GM18502 (cell line): ENCODE measurements around the gene PRKACG.
"Not testable (repeated sequence)": the region's sequence is repeated elsewhere in the genome, so short reads cannot be mapped to it uniquely, and the experiment has no call there.

Source experiments
- ATAC-seq: cut with Tn5 transposase; IDR thresholded peaks from one replicate; pipeline ENCODE4 v1.9.1; 2021; ENCODE audit warnings: mild to moderate bottlenecking; ENCODE audit not compliant: unreplicated experiment, poor library complexity

Gene PRKACG

GRCh38 chr9:69027355-69028097 is 13.6 kb upstream of the PRKACG start:
- peak; percentile 82 for ATAC-seq

DNA sequence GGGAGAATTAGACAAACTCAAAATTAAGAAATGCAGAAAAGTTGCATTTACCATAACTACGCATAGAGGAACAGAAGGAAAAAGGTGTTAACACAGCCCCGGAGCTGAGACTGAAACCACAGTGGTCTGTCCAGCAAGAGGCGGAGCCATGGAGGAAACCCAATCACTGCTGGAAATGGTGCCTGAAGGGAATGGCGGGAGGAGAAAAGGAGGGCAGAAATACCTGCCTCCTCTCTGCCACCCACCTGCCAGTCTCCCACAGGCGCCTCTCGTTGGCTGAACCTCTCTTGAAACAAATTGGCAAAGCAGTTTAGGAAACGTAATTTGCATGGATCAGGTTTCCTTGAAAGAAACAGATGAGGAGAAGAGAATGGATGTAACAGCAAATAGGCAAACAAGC is 9.7 kb upstream of the PRKACG start:
- no peak for ATAC-seq

DNA sequence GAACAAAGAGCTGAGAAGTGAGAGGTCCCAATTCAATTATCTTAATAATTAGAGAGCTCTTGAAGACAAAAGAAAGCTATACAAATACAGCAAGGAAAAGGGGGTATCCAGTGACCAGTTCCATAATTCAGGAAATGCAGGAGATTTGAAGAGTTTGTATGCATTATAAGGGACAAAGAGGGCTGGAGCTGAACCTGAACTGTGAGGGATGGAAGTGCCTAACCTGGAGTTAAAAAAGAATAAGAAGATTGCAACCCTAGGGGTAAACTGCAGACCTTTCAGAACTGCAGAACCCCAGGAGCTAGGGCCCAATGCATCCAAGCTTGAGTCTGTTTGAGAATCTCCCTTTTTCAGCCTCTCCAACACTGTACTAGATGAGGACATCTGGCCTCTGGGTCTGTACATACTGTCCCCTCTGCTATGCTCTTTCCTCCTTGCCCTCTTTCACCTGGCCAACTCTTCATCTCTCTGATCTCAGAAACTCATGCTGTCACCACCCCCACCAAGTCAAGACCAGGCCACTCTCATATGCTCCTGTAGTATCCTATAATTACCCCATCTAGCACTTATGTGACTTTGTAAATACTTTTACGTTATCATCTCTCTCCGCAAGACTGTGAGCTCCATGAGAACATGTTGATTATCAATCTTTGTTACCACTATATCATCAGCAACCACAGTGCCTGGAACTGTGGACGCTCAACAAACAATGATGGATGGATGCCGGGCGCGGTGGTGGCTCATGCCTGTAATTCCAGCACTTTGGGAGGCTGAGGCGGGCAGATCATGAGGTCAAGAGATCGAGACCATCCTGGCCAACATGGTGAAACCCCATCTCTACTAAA is 6.6 kb upstream of the PRKACG start:
- no peak for ATAC-seq

GRCh38 chr9:69019808-69020207 is 5.9 kb upstream of the PRKACG start:
- no peak for ATAC-seq

- ATAC-seq, result no peak
Observed at GRCh38 chr9:69018737-69019136, 4.8 kb upstream of the PRKACG start.

DNA sequence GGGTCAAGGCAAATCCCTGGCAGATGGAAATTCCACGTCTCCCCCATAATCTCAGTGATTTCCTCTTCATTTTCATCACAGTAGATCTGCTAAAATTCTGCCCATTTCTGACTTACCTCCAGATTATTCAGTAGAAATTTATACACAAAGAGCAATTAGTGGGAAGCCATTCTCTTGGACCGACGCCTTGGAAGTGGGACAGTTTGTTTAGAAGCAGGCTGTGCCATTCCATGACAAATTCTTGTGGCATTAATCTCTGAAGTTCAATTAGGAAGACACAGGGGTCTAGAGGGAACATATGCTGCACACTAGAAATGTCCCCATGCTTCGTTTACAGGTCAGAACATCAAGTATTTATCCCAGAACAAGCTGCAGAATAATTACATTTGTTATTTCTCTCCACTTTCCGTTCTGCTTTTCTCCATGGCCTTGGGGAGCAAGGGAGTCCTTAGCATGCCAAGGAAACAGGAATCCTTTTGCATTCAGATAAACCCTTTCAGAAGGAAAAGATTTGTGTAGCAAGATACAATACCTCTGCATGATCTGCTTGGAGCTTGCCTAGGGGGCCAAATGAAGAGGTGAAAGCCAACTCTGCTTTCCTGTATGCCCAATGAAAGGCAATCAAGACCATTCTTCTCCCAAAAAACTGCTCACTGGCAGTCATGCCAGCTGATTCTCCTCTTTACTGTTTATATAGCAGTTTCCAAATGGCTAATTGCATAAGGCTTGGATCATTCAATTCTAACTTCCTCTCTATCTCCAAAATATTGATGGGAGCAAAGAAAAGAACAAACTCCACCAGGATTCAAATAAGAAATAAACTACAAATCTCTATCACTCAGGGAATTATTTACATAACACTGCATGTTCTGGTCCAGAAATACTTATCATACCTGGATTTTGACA is 2.5 kb upstream of the PRKACG start:
- ATAC-seq, result no peak

GRCh38 chr9:69013382-69013727 is 558 bp downstream of the PRKACG start:
- no peak for ATAC-seq

- no peak for ATAC-seq
Observed at GRCh38 chr9:69012696-69013381, 1.1 kb downstream of the PRKACG start.

DNA sequence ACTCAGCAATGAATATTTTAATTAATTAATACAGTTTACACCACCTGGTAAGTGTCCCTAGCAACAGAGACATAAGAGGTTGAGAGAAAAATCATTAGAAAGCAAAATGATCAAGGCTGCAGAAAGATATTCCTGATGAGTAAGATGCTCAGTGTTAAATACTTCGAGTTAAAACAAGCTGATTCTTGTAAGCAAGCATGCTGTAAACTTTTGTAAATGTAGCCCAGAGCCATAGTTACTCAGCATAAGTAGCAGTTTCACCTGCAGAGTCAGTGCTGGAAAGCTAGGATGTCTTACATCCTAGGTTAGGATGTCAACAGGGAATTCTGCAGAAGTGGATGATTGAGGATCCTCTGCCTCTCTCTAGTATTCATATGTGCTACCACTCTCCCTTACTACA is 4.2 kb downstream of the PRKACG start:
- no peak for ATAC-seq

GRCh38 chr9:69004836-69005235 is 9.1 kb downstream of the PRKACG start:
- no peak for ATAC-seq

DNA sequence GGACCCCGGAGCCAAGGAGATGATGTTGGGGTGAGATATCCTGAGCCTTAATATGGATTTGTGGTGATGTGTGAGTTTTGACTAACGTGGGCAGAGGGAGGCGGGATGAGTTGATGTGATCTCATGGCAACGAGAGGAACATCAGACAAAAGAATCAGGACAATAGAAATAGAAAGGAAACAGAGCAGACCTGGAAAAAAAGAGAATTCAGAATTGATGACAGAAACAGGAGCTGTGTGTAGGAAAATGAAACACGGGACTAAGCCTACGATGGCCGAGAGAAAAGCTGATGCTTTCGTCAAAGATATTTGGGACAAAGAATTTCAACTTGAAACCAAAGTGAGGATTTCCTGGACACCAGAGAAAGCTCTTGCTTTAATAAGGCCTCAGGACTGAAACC is 10.9 kb downstream of the PRKACG start:
- no peak for ATAC-seq

DNA sequence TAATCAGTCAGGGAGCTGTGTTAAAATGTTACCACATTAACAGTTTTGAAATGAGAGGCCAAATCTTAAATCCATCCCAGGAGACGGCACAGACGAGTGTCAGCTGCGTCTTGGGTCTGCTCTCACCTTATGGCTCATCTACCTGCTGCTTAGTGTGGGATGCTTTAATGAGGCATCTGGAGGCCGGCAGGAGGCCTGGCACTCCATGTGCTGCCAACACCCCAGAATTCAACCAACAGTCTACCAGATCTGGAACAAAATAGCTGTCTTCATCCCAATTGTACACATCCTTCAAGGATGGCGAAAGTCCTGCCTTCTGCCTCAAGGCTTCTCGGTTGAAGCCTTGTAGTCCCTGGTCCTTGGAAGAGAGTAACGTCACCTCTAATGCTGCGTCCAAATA is 12.0 kb downstream of the PRKACG start:
- ATAC-seq, result no peak

- peak; percentile 87 for ATAC-seq
Observed at GRCh38 chr9:68999393-69000105, 14.4 kb downstream of the PRKACG start.

DNA sequence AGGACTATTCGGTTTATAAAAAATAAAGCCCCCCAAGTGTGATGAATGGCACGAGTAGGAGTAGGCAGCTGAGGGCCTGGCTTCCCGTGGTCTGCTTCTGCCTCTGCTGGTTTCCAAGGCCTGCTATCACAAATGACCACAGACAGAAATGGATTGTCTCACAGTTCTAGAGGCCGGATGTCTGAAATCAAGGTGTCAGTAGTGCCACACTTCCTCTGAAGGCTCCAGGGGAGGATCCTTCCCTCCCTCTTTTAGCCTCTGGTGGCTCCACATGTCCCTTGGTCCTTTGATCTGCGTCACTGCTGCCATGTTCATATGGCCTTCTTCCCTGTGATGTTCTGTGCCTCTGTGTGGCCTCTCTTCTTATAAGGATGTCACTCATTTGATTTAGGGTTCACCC is 15.1 kb downstream of the PRKACG start:
- ATAC-seq, result no peak

DNA sequence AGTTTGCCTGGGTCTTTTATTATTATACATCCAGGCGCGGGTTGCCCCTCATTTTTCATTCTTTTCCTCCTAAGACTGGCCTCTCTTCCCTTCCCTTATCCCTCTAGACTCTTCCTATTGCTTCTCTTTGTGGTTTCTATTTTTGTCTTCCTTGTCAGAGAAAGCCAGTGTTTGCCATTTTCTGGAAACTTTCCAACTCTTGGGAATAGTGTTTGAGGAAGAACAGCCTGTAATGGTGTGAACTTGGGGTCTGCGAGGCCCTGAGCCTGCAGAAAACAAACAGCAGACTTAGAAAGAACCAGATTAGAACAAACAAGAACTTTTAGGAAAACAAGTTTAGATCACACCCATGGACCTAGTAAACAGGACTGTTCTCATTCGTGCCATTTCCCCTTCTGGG is 15.5 kb downstream of the PRKACG start:
- no peak for ATAC-seq

GRCh38 chr9:68997666-68998065 is 16.2 kb downstream of the PRKACG start:
- ATAC-seq, result no peak

- no peak for ATAC-seq
Observed at GRCh38 chr9:68996462-68996861, 17.5 kb downstream of the PRKACG start.

GRCh38 chr9:68995776-68996175 is 18.1 kb downstream of the PRKACG start:
- ATAC-seq, result no peak

GRCh38 chr9:68991457-68991856 is 22.5 kb downstream of the PRKACG start:
- ATAC-seq, result no peak

GRCh38 chr9:68986949-68987348 is 27.0 kb downstream of the PRKACG start:
- not testable (repeated sequence) for ATAC-seq
